ENCODE measurements around the gene DPF3. TPM values are rescaled to one million over a fixed set of nuclear protein-coding genes. Genes with fewer than 3 reads are reported as not detected.

Gene DPF3
- total and polyA plus RNA-seq, 9 of the 15 experiments (the other 6 are each of a cell fraction or from before 2014, with no cell fraction given) = 0.21 to 4.9 (median 1.2) TPM

DNA sequence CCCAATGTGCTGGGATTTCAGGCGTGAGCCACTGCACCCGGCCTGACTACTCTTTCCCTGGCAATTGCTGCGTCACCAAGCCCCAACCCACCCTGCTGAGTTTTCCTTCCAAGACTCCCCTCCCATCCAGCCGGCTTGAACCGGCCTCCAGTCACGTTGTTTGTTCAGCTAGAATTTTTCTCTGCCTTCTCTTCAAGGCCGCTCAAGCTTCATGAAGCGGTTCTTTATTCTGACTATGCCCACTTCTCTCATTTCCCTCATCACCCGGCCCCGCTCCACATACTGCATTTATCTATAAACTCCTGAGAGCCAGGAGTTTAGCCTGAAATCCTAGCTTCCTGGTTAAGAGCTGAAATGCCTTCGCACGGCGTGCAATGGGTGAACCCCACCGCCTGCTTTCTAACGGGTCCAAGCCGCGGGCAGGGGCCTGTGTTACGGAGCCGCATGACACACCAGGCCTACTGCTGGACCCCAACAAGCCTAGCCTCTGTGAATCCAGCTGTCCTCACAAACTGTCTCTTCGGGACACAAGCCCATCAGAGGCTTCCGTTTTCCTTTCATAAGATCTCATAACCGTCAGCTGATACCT lies 31.4 kb upstream of the DPF3 start (continued):
- TF ChIP-seq TRIM24 (IDR thresholded peaks at IDR 0.05) (0 out of 4 replicates have a peak, but pooled peaks of 1 of the 2 experiments have one; percentile 13), MCM7 (IDR thresholded peaks at IDR 0.05) (no peak), ZNF445 (CRISPR knock-in tag; IDR thresholded peaks at IDR 0.05; ENCODE audit: low read depth) (no peak), ATF2 (CRISPR knock-in tag; IDR thresholded peaks at IDR 0.05) (no peak), ZNF121 (CRISPR knock-in tag; conservative IDR thresholded peaks at IDR 0.05) (no peak), ZBTB7A (IDR thresholded peaks at IDR 0.05; ENCODE audit: borderline replicate concordance, control insufficient read depth, low read depth, low read length) (peak; percentile 52; the same call in 1 of the 2 replicates), SMAD2 (IDR thresholded peaks at IDR 0.05; ENCODE audit: low read depth, low read length) (no peak), E2F3 (CRISPR knock-in tag; IDR thresholded peaks at IDR 0.05) (no peak; the same call in 1 of the 2 replicates), FOXJ2 (tag; IDR thresholded peaks at IDR 0.05) (0 out of 2 replicates have a peak, but pooled peaks have one; percentile 19), HIVEP1 (CRISPR knock-in tag; IDR thresholded peaks at IDR 0.05) (no peak), ZNF174 (CRISPR knock-in tag; IDR thresholded peaks at IDR 0.05) (no peak), PURB (CRISPR knock-in tag; IDR thresholded peaks at IDR 0.05; ENCODE audit: low read depth) (no peak), C11orf30 (IDR thresholded peaks at IDR 0.05; ENCODE audit: low read depth) (peak; percentile 86)
- TF ChIP-seq, protein P1, sequence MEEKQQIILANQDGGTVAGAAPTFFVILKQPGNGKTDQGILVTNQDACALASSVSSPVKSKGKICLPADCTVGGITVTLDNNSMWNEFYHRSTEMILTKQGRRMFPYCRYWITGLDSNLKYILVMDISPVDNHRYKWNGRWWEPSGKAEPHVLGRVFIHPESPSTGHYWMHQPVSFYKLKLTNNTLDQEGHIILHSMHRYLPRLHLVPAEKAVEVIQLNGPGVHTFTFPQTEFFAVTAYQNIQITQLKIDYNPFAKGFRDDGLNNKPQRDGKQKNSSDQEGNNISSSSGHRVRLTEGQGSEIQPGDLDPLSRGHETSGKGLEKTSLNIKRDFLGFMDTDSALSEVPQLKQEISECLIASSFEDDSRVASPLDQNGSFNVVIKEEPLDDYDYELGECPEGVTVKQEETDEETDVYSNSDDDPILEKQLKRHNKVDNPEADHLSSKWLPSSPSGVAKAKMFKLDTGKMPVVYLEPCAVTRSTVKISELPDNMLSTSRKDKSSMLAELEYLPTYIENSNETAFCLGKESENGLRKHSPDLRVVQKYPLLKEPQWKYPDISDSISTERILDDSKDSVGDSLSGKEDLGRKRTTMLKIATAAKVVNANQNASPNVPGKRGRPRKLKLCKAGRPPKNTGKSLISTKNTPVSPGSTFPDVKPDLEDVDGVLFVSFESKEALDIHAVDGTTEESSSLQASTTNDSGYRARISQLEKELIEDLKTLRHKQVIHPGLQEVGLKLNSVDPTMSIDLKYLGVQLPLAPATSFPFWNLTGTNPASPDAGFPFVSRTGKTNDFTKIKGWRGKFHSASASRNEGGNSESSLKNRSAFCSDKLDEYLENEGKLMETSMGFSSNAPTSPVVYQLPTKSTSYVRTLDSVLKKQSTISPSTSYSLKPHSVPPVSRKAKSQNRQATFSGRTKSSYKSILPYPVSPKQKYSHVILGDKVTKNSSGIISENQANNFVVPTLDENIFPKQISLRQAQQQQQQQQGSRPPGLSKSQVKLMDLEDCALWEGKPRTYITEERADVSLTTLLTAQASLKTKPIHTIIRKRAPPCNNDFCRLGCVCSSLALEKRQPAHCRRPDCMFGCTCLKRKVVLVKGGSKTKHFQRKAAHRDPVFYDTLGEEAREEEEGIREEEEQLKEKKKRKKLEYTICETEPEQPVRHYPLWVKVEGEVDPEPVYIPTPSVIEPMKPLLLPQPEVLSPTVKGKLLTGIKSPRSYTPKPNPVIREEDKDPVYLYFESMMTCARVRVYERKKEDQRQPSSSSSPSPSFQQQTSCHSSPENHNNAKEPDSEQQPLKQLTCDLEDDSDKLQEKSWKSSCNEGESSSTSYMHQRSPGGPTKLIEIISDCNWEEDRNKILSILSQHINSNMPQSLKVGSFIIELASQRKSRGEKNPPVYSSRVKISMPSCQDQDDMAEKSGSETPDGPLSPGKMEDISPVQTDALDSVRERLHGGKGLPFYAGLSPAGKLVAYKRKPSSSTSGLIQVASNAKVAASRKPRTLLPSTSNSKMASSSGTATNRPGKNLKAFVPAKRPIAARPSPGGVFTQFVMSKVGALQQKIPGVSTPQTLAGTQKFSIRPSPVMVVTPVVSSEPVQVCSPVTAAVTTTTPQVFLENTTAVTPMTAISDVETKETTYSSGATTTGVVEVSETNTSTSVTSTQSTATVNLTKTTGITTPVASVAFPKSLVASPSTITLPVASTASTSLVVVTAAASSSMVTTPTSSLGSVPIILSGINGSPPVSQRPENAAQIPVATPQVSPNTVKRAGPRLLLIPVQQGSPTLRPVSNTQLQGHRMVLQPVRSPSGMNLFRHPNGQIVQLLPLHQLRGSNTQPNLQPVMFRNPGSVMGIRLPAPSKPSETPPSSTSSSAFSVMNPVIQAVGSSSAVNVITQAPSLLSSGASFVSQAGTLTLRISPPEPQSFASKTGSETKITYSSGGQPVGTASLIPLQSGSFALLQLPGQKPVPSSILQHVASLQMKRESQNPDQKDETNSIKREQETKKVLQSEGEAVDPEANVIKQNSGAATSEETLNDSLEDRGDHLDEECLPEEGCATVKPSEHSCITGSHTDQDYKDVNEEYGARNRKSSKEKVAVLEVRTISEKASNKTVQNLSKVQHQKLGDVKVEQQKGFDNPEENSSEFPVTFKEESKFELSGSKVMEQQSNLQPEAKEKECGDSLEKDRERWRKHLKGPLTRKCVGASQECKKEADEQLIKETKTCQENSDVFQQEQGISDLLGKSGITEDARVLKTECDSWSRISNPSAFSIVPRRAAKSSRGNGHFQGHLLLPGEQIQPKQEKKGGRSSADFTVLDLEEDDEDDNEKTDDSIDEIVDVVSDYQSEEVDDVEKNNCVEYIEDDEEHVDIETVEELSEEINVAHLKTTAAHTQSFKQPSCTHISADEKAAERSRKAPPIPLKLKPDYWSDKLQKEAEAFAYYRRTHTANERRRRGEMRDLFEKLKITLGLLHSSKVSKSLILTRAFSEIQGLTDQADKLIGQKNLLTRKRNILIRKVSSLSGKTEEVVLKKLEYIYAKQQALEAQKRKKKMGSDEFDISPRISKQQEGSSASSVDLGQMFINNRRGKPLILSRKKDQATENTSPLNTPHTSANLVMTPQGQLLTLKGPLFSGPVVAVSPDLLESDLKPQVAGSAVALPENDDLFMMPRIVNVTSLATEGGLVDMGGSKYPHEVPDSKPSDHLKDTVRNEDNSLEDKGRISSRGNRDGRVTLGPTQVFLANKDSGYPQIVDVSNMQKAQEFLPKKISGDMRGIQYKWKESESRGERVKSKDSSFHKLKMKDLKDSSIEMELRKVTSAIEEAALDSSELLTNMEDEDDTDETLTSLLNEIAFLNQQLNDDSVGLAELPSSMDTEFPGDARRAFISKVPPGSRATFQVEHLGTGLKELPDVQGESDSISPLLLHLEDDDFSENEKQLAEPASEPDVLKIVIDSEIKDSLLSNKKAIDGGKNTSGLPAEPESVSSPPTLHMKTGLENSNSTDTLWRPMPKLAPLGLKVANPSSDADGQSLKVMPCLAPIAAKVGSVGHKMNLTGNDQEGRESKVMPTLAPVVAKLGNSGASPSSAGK (IDR thresholded peaks at IDR 0.05) = peak; percentile 77
- TF ChIP-seq, protein P2, sequence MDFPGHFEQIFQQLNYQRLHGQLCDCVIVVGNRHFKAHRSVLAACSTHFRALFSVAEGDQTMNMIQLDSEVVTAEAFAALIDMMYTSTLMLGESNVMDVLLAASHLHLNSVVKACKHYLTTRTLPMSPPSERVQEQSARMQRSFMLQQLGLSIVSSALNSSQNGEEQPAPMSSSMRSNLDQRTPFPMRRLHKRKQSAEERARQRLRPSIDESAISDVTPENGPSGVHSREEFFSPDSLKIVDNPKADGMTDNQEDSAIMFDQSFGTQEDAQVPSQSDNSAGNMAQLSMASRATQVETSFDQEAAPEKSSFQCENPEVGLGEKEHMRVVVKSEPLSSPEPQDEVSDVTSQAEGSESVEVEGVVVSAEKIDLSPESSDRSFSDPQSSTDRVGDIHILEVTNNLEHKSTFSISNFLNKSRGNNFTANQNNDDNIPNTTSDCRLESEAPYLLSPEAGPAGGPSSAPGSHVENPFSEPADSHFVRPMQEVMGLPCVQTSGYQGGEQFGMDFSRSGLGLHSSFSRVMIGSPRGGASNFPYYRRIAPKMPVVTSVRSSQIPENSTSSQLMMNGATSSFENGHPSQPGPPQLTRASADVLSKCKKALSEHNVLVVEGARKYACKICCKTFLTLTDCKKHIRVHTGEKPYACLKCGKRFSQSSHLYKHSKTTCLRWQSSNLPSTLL (IDR thresholded peaks at IDR 0.05) = peak; percentile 73

Data from K562 (cell line).